ENCODE data around the gene FRRS1. TPM values are rescaled to one million over a fixed set of nuclear protein-coding genes. Genes with fewer than 3 reads are reported as not detected.

FRRS1 gene
- total RNA-seq, 4 donors from 2014 or later, result 10.4 to 12.9 (median 11.3) TPM

- peaks cover 3% of the 10 kb centered on the region in 2 donors for H3K4me1 ChIP-seq
- intact Hi-C loops (cut with DNase I), result no loop called here
- H3K27me3 ChIP-seq, result no peaks in the 10 kb centered on the region
- H3K4me3 ChIP-seq (replicated peaks in 1 of 3), result no peak overlapping the region
- TF ChIP-seq CTCF (IDR thresholded peaks at IDR 0.05) (no peak), POLR2A (IDR thresholded peaks at IDR 0.05) (no peak)
- H3K27ac ChIP-seq, result no peak overlapping the region
- no peaks in the 10 kb centered on the region for H3K36me3 ChIP-seq
- no peaks in the 10 kb centered on the region for H3K9me3 ChIP-seq
- WGBS, 2 donors, result 88 to 90% methylated on average over 1 of the region's 1 CpG
- DNase-seq, result no peak
These were observed 86.2 kb downstream of the FRRS1 start for GRCh38 chr1:99680270-99680669.

- no peak overlapping the region for H3K27ac ChIP-seq
- H3K27me3 ChIP-seq, result no peaks in the 10 kb centered on the region
- H3K9me3 ChIP-seq, result no peaks in the 10 kb centered on the region
- 95% methylated on average over 2 of the region's 2 CpGs for WGBS, 2 donors
- TF ChIP-seq POLR2A (IDR thresholded peaks at IDR 0.05) (no peak), CTCF (IDR thresholded peaks at IDR 0.05) (no peak)
- no peaks in the 10 kb centered on the region for H3K36me3 ChIP-seq
- no peak for DNase-seq
- H3K4me1 ChIP-seq, result peaks cover 3 to 5% of the 10 kb centered on the region in 2 donors
- intact Hi-C loops (cut with DNase I), result no loop called here
- H3K4me3 ChIP-seq (replicated peaks in 1 of 3), result no peak overlapping the region
These were observed 89.0 kb downstream of the FRRS1 start for GRCh38 chr1:99677416-99677815.

- no peaks in the 10 kb centered on the region for H3K36me3 ChIP-seq
- H3K4me1 ChIP-seq, result peaks cover 3 to 10% of the 10 kb centered on the region in 2 donors
- no peak overlapping the region for H3K4me3 ChIP-seq (replicated peaks in 1 of 3)
- intact Hi-C loops (cut with DNase I), result no loop called here
- no peak overlapping the region for H3K27ac ChIP-seq
- no peaks in the 10 kb centered on the region for H3K27me3 ChIP-seq
- H3K9me3 ChIP-seq, result no peaks in the 10 kb centered on the region
- no peak for DNase-seq
- no peak for TF ChIP-seq POLR2A (IDR thresholded peaks at IDR 0.05)
- TF ChIP-seq CTCF (IDR thresholded peaks at IDR 0.05), result no peak
These were observed 89.6 kb downstream of the FRRS1 start for GRCh38 chr1:99676876-99677275.

GRCh38 chr1:99675994-99676393, 90.4 kb downstream of the FRRS1 start:
- Histone ChIP-seq H3K36me3 (no peaks in the 10 kb centered on the region), H3K27ac (no peak overlapping the region), H3K9me3 (no peaks in the 10 kb centered on the region), H3K4me1 (peaks cover 3 to 10% of the 10 kb centered on the region in 2 donors), H3K27me3 (no peaks in the 10 kb centered on the region), H3K4me3 (replicated peaks in 1 of 3) (no peak overlapping the region)
- no peak for DNase-seq
- 95 to 98% methylated on average over 1 of the region's 1 CpG for WGBS, 2 donors
- intact Hi-C loops (cut with DNase I), result no loop called here
- TF ChIP-seq POLR2A (IDR thresholded peaks at IDR 0.05) (no peak), CTCF (IDR thresholded peaks at IDR 0.05) (no peak)

GRCh38 chr1:99675292-99675691, 91.1 kb downstream of the FRRS1 start:
- TF ChIP-seq CTCF (IDR thresholded peaks at IDR 0.05) (no peak), POLR2A (IDR thresholded peaks at IDR 0.05) (no peak)
- intact Hi-C loops (cut with DNase I), result no loop called here

More at GRCh38 chr1:99675292-99675691, 91.1 kb downstream of the FRRS1 start:
- Histone ChIP-seq H3K27ac (no peak overlapping the region), H3K27me3 (no peaks in the 10 kb centered on the region), H3K9me3 (no peaks in the 10 kb centered on the region), H3K4me1 (peaks cover 3 to 10% of the 10 kb centered on the region in 2 donors), H3K4me3 (replicated peaks in 1 of 3) (no peak overlapping the region), H3K36me3 (no peaks in the 10 kb centered on the region)
- no peak for DNase-seq
